ENCODE data around the gene RBM4B.

- TF ChIP-seq CTCF (IDR thresholded peaks at IDR 0.05) = no peak
- TF ChIP-seq POLR2A (IDR thresholded peaks at IDR 0.05) = no peak
- TF ChIP-seq POLR2AphosphoS5 (IDR thresholded peaks at IDR 0.05; ENCODE audit: insufficient read depth in 1 of 2, low read depth in 1 of 2) = no peak
These were observed 28.1 kb upstream of the RBM4B start for GRCh38 chr11:66705587-66706335.
